GM18951 (cell line): ENCODE measurements around the gene HLA-F.
A peak's percentile ranks its signal among the peaks of the same experiment; 100 is the strongest.

Experiments
- POLR2A ChIP-seq: IDR thresholded peaks from 4 replicates; pipeline ENCODE4 v1.6.1; 2011; ENCODE audit warnings: mild to moderate bottlenecking; ENCODE audit not compliant: insufficient read length, insufficient read depth; ENCODE audit errors: extremely low read depth
- in situ Hi-C: fragments of 300-500 bp; cut with MboI; formaldehyde crosslinking; loops from one replicate; pipeline ENCODE4 v1.12.0; 2022; ENCODE audit warnings: low sequenced_read_pairs, mixed read lengths, inconsistent platforms; ENCODE audit not compliant: unreplicated experiment

HLA-F gene

DNA sequence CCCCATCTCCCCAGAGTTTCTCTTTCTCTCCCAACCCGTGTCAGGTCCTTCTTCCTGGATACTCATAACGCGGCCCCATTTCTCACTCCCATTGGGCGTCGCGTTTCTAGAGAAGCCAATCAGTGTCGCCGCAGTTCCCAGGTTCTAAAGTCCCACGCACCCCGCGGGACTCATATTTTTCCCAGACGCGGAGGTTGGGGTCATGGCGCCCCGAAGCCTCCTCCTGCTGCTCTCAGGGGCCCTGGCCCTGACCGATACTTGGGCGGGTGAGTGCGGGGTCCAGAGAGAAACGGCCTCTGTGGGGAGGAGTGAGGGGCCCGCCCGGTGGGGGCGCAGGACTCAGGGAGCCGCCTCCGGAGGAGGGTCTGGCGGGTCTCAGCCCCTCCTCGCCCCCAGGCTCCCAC is at the start of gene HLA-F:
TSS of gene HLA-F (plus strand) at position 173 of the 404 bp plus-strand sequence. CDS start at position 203, 30 bp downstream.
- in situ Hi-C loops = no loop called here
- peak; percentile 68 for TF ChIP-seq POLR2A

DNA sequence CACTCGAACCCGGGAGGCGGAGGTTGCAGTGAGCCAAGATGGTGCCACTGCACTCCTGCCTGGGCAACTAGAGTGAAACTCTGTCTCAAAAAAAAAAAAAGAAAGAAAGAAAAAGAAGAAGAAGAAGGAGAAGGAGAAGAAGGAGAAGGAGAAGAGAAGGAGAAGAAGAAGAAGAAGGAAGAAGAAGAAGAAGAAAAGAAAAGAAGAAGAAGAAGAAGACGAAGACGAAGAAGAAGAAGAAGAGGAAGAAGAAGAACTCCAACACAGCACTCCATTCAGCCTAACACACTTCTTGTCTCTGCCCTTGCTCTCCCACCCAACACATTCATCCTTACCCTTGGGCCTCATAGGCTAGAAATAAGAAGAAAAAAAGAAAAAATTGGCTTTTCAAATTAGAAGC is 49.2 kb upstream of the HLA-F start:
- in situ Hi-C loops = no loop called here
- no peak for TF ChIP-seq POLR2A

DNA sequence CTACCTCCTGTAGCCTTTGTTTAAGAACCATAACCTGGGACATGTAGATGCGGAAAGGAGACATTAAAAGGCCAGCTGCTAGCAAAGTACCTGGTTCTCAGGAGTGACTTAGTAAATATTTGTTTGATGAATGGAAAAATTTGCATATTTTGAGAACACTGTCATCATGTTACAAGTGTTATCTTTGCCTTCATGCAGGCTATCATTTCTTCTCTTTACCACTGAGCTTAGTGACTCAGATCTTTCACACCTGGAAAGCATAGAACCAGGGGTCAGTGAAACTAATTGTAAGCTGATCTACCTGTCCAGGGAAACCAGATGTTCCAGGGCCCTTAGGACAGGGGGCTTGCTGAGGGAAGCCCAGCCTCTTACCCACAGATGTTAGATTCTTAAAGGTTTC is 47.7 kb upstream of the HLA-F start:
- in situ Hi-C loops = no loop called here
- TF ChIP-seq POLR2A = no peak

DNA sequence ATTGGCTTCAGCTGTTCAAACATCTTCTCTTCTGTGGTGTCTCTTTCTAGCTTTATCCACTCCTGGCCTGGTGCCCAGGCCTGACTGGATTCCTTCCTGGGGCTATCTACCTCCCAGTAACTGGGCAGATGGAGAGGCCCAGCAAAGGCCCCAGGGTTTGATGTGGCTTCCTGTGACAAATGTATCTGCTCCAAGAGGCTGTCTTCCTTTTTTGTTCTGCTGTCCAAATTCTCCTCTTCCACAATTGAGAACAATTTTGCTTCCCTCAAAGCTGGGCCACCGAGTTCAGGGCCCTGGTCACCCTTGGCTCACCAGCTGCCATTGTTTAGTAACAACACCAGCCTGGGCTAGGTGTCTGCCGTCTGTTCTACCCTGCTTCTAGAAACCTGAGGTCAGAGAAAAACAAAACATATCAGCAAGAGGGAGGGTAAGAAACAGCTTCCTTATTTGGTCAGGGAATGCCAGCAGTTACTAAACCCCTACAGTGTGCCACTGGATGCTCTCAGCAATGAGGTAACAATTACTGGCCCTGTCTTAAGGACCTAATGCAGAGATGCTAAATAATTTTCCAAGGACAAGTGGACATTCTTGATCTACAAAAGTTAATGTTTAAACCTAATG is 46.1 kb upstream of the HLA-F start:
- in situ Hi-C loops = no loop called here
- no peak for TF ChIP-seq POLR2A

DNA sequence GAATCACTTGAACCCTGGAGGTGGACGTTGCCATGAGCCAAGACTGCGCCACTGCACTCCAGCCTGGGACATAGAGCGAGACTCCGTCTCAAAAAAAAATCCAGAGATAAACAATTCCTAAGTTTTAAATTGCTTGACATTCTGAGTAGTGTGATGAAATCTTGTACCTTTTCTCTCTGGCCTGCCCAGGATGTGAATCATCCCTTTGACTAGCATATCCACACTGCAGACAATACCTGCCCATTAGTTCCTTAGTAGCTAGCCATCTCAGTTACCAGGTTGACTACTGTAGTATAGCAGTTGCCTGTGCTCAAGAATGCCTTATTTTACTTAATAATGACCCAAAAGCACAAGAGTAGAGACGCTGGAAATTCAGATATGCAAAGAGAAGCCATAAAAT is 45.1 kb upstream of the HLA-F start:
- TF ChIP-seq POLR2A = no peak
- in situ Hi-C loops = no loop called here

DNA sequence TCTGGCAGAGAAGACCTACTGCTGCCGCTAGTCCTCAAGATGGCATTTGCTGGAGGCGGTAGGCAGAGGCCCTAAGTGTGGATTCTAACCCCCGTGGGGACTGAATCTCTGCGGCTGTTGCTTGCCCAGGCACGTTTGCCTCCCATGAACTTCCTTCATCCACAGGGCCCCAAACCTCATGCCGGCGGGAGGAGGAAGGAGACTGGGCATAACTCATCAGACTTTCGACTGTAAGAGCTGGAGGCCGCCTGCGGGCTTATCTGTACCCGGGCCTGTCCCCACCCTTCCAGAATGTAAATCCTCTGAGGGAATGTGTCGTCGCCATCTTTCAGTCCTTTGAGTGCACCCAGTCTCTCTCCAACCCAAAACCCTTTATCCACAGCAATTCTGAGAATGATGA is 43.3 kb upstream of the HLA-F start:
- in situ Hi-C loops = no loop called here
- no peak for TF ChIP-seq POLR2A

DNA sequence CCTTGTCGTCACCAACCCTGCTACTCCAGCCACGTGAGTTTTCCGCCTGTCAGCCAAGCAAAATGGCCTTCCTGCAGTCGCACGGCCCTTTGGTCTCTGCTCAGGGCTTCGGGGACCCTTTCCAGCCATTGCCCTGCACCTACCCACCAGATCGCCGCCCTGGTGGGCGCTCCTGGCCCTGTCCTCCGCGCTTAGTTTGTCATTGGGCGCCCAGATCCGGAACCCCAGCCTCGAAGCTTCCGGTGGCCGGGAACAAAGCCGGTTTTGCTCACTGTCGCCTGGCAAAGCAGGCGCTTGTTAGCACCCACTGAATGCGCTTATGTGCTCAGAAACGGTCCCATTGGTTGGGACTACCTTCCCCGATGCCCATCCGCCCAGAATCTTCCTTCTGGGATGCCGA is 42.8 kb upstream of the HLA-F start:
- in situ Hi-C loops = no loop called here
- no peak for TF ChIP-seq POLR2A

DNA sequence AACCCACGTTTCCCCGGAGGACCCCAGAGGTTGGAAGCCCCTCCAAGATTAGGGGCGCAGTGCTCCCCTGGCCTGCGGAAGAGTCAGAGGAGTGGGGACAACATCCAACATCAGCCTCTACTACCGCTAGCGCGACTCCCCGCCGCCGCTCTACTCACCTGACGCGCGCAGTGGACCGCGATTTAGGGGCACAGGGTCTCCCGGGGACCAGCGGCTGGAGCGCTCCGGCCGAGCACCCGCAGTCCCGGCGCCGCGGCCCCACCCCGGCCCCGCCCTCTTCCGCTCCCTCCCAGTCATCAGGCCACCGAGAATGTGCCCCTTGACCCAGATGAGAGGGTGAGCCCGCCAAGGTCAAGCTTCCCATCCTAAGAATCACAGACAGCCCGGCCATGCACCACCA is 42.3 kb upstream of the HLA-F start, which contains the start of gene ZFP57:
TSS of gene ZFP57 (minus strand) at position 249 of the 400 bp plus-strand sequence. CDS start 4,149 bp downstream, outside the sequence.
- in situ Hi-C loops = no loop called here
- TF ChIP-seq POLR2A = peak; percentile 52

DNA sequence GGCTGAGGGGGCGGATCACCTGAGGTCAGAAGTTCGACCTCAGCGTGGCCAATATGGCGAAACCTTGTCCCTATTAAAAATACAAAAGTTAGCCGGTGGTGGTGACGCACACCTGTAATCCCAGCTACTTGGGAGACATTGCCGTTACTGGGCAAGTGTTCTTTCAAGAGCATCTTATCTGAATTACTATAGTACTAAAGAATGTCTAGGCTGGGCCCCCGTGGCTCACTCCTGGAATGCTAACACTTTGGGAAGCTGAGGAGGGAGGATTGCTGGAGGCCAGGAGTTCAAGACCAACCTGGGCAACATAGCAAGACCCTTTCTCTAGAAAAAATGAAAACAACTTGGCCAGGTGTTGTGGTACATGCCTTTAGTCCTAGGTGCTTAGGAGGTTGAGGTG is 41.4 kb upstream of the HLA-F start:
- TF ChIP-seq POLR2A = no peak
- in situ Hi-C loops = no loop called here

DNA sequence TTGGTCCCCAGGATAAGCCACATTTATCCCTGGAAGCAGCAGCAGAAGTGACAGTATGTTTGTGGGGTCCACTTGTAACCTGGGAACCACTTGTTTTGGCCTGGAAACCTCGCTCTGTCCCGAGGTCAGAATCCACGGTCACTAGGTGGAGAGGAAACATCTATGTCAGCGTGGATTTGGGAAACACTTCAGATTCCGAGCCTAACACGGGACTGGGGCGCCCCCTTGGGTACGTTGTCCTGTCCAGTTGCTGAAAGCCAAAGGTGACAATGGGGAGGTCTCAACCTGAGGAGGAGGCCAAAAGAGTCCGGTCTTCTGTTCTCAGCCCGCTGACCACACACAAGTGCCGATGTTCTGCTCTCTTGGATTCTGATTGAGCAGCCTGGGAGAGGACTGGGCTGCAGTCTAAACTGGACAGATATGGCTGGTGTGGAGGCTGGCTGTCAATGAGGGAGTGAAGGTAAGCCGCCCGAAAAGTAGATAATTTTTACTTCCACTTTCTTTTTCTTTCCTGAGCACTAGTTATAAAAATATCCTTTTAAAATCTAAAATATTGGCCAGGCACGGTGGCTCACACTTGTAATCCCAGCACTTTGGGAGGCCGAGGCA is 37.4 kb upstream of the HLA-F start:
- in situ Hi-C loops = no loop called here
- TF ChIP-seq POLR2A = no peak

DNA sequence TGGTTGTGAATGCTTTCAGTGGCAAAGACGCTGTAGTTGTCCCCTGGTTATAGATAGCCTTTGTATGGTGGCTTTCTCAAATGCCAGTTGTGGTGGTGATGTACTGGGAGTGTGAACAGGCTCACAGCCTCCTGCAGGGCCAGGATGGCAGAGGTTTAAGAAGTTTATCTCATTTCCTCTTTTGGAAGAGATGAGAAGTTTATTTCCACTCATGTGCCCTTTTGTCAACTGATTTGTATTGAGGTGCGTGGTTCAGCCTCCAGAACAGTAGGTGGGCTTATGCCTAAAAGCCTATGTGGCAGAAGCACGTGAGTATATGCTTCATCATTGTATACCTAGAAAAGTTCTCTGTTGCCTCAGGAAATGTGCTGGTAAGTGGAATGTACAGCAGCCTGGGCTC is 28.6 kb upstream of the HLA-F start:
- TF ChIP-seq POLR2A = no peak
- in situ Hi-C loops = no loop called here

DNA sequence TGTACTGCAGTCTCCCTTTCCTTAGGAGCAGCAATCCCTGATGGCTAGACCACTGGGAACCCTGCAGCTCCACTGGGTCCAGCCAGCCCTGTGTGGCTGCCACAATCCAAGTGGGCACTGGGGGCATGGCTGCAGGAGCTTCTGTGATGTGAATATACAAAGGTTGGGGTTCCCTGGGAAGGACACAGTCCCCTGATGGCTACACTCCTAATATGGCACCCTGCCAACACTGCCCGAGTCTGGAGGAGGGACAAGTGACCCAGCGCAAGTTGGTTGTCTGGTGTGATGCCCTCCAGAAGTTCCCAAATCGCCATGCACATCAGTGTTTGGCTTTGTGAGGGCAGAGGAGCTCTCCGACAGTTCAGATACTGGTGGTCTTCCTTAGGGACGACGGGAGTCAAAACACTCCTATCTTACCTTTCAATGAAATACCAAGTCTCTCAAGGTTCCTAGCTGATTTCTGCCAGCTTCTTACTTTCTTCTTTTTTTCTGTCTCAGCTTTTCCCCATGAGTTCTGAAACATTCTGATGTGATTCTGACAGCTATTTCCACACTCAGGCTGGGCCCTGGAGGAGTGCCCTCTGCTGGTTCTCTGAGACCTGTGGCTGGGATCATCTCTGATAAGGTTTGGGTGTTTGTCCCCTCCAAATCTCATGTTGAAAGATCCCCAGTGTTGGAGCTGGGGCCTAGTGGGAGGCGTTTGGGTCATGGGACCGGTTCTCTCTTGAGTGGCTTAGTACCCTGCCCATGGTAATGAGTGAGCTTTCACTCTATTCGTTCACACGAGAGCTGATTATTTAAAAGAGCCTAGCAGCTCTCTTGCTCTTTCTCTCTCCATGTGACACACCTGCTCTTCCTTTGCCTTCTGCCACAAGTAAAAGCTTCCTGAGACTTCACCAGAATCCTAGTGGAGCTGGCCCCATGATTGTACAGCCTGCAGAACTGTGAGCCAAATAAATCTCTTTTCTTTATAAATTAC is 26.8 kb upstream of the HLA-F start:
- no peak for TF ChIP-seq POLR2A
- in situ Hi-C loops = no loop called here

DNA sequence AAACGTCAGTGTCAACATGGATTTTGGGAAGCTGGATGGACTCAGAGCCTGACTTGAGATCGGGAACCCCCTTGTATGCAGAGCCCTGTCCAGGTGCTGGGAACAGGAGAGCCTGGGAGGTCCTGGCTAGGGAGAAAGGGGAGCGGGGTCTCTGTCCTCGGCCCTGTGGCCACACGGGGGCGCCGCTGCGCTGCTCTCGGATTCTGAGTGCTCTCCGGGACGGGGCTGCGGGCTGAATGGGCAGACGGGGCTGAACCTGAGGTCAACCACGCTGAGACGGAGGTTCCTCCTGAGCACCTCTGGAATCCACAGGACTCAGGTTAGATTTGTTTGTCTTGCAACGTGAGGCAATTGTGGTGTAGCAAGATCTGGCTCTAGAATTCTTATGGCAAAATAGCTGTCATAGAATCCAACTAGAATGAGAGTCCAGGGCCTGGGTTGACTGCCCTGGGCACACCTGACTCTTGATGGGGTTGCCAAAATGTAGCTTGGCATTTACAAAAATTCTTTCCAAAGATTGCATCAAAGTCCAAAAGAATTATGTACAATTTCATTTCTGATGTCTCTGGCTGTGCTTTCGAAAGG is 20.6 kb upstream of the HLA-F start:
- in situ Hi-C loops = loop anchor here (5.0 kb wide), 1 partner anchor 135 kb away; no protein-coding TSS in a partner anchor
- no peak for TF ChIP-seq POLR2A
